Measurements from ENCODE around the gene RSPH3. TPM values are rescaled to one million over a fixed set of nuclear protein-coding genes. Genes with fewer than 3 reads are reported as not detected.

The RSPH3 gene, protein sequence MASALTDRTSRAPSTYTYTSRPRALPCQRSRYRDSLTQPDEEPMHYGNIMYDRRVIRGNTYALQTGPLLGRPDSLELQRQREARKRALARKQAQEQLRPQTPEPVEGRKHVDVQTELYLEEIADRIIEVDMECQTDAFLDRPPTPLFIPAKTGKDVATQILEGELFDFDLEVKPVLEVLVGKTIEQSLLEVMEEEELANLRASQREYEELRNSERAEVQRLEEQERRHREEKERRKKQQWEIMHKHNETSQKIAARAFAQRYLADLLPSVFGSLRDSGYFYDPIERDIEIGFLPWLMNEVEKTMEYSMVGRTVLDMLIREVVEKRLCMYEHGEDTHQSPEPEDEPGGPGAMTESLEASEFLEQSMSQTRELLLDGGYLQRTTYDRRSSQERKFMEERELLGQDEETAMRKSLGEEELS
- total RNA-seq (2021) (10.9 and 16.6 TPM in 2 replicates), Bru-seq, nascent RNA (percentile 65 among the genes with signal in this experiment), BruChase-seq, experiment 1, labeled RNA remaining after a 2-hour chase (percentile 76 among the genes with signal in this experiment), BruChase-seq, experiment 2, labeled RNA remaining after a 6-hour chase (percentile 66 among the genes with signal in this experiment)
- long read RNA-seq, full-length matches to known transcripts = 6 of 13 reads
- long read RNA-seq, partial matches to known transcripts = 2 of 13 reads
- long read RNA-seq, other reads (novel, unspliced or antisense) = 5 of 13 reads

- ChIA-PET POLR2A (ENCODE audit: unreplicated experiment) (interaction anchor here (0.5 to 1.0 kb wide), 8 partner anchors 9 to 790 kb away, joined by 3 to 11 read pairs (median 4); partner anchors contain the start of gene MRPL18), CTCF (interaction anchor here (0.5 to 0.6 kb wide), 2 partner anchors 194 to 292 kb away, joined by 3 read pairs; no protein-coding TSS in a partner anchor)
- BruUV-seq (replicated peaks) = no TSS peak
- peak; percentile 91 to 93 for DNase-seq
- H3K36me3 ChIP-seq (ENCODE audit: low read depth) = peaks cover 22% of the 10 kb centered on the region; the same call in 1 of the 2 replicates
- peak within 1 kb of the TSS; percentile 87 for H2AFZ ChIP-seq
- H4K20me1 ChIP-seq (ENCODE audit: insufficient read depth) = no peaks in the 10 kb centered on the region
- peaks cover 36% of the 10 kb centered on the region for H3F3A ChIP-seq (ENCODE audit: insufficient read depth, low read depth)
- peak within 1 kb of the TSS; percentile 97 for H3K4me2 ChIP-seq
- H3K27me3 ChIP-seq (ENCODE audit: insufficient read depth, low read depth) = no peaks in the 10 kb centered on the region
- H3K27ac ChIP-seq = peak within 1 kb of the TSS; percentile 91
- peaks cover 10% of the 10 kb centered on the region for H3K9me3 ChIP-seq (ENCODE audit: insufficient read depth, low read depth)
- H3K9me2 ChIP-seq (ENCODE audit: insufficient read depth) = 0 out of 2 replicates have a peak, but pooled peaks cover 4% of the 10 kb centered on the region
- TF ChIP-seq EZH2 (IDR thresholded peaks at IDR 0.05; ENCODE audit: low read depth) (no peak), CTCF (conservative IDR thresholded peaks at IDR 0.05) (peak; percentile 17; the same call in 1 of the 2 replicates)
- H3K4me3 ChIP-seq = peak within 1 kb of the TSS; percentile 94
- peaks cover 55% of the 10 kb centered on the region for H3K79me2 ChIP-seq (ENCODE audit: low read depth)
- intact Hi-C loops (cut with micrococcal nuclease; ENCODE audit: unreplicated experiment) = loop anchor here (5.0 kb wide), 1 partner anchor 778 kb away; no protein-coding TSS in a partner anchor
- peaks cover 62% of the 10 kb centered on the region for H3K4me1 ChIP-seq (replicated peaks; ENCODE audit: insufficient read depth)
Measured at GRCh38 chr6:158999666-159000403, at the start of gene RSPH3. RSPH3 (minus strand) TSS chr6:159000202; CDS start chr6:158999550, 652 bp downstream.

DNA sequence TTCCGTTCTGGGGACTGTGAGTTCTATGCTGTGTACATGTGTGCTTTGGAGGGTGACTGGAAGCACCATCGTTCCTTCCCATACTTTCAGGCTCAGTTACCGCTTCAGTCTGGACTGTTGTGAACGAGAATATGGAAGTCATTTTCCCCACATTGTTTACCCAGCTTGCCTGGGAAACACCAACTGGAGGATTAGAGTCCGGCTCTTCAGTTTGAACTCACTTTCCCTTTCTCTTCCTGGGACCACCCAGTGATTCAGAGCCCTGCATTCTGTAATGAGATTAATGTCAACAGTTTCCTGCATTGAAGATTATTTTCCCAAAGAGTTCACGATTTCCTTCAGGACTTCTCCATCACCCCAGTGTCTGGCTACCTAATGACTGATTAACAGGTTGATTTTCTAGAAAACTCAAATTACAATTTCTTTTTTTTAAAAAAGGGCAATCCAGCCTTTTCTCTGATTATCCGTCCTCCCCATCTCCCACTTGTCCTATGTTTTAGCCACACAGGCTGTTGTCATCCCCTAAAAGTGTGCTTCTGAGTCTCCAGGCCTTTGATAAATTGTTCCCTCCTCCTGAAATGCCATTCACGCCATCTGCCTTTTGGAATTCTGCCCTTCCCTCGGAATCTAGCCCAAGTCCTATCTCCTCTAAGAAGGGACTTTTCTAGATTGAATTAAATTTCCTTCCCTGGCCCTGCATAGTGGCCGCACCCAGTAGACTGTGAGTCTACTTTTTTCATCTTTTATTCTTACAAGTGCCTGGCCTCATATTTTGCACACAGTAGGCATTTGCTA lies 48.1 kb upstream of the RSPH3 start:
- POLR2A ChIA-PET (ENCODE audit: unreplicated experiment) = no interaction called here
- no peak overlapping the region for H3K4me3 ChIP-seq
- H3K79me2 ChIP-seq (ENCODE audit: low read depth) = no peaks in the 10 kb centered on the region
- no peak for DNase-seq
- H4K20me1 ChIP-seq (ENCODE audit: insufficient read depth) = no peaks in the 10 kb centered on the region
- H2AFZ ChIP-seq = no peak overlapping the region
- H3K36me3 ChIP-seq (ENCODE audit: low read depth) = no peaks in the 10 kb centered on the region
- no peaks in the 10 kb centered on the region for H3K9me3 ChIP-seq (ENCODE audit: insufficient read depth, low read depth)
- TF ChIP-seq EZH2 (IDR thresholded peaks at IDR 0.05; ENCODE audit: low read depth) = no peak
- TF ChIP-seq CTCF (conservative IDR thresholded peaks at IDR 0.05) = no peak
- H3K4me1 ChIP-seq (replicated peaks; ENCODE audit: insufficient read depth) = no peaks in the 10 kb centered on the region
- H3K27me3 ChIP-seq (ENCODE audit: insufficient read depth, low read depth) = 0 out of 2 replicates have a peak, but pooled peaks cover 2% of the 10 kb centered on the region
- BruUV-seq (replicated peaks) = no TSS peak
- intact Hi-C loops (cut with micrococcal nuclease; ENCODE audit: unreplicated experiment) = loop anchor here (10.0 kb wide), 1 partner anchor 87 kb away; no protein-coding TSS in a partner anchor
- H3K4me2 ChIP-seq = no peak overlapping the region
- no peaks in the 10 kb centered on the region for H3K9me2 ChIP-seq (ENCODE audit: insufficient read depth)
- no peak overlapping the region for H3K27ac ChIP-seq
- no peaks in the 10 kb centered on the region for H3F3A ChIP-seq (ENCODE audit: insufficient read depth, low read depth)
- CTCF ChIA-PET = no interaction called here

Data from PC-9 (cell line).